SJCRH30 (cell line): ENCODE data around the gene CNTNAP2. TPM values are rescaled to one million over a fixed set of nuclear protein-coding genes. Genes with fewer than 3 reads are reported as not detected.

ENCODE experiments used
- DNase-seq, 2 experiments: peaks; one replicate each; pipeline ENCODE4 v3.0.0-alpha.2; 2015 to 2020
- H3K27ac ChIP-seq: fragments of 250-450 bp; sonication (Bioruptor Pico); 2 replicates; pipeline ENCODE4 v1.5.1; 2020; ENCODE audit warnings: mild to moderate bottlenecking, moderate library complexity
- H3K27me3 ChIP-seq: fragments of 250-450 bp; sonication (Bioruptor Pico); 2 replicates; pipeline ENCODE4 v1.5.1; 2020; ENCODE audit warnings: mild to moderate bottlenecking, moderate library complexity
- H3K36me3 ChIP-seq: fragments of 250-450 bp; sonication (Bioruptor Pico); 2 replicates; pipeline ENCODE4 v1.5.1; 2020; ENCODE audit warnings: mild to moderate bottlenecking, moderate library complexity
- H3K4me1 ChIP-seq: fragments of 250-450 bp; sonication (Bioruptor Pico); 2 replicates; pipeline ENCODE4 v1.5.1; 2020; ENCODE audit warnings: mild to moderate bottlenecking, moderate library complexity
- H3K4me3 ChIP-seq: fragments of 250-450 bp; sonication (Bioruptor Pico); 2 replicates; pipeline ENCODE4 v1.5.1; 2020; ENCODE audit warnings: mild to moderate bottlenecking, moderate library complexity
- H3K9me3 ChIP-seq: fragments of 250-450 bp; sonication (Bioruptor Pico); replicated peaks from 2 replicates; pipeline ENCODE4 v1.5.1; 2020; ENCODE audit warnings: mild to moderate bottlenecking, moderate library complexity
- total RNA-seq: library from RNA; depleted of rRNA; stranded (reverse); fragments of >200 nt; shearing (Covaris generic); gene quantifications from 2 replicates; pipeline ENCODE4 v1.2.3, GENCODE V29; 2014; rRNA removed

Gene CNTNAP2
- total RNA-seq = 0.05 TPM in 1 of 2 replicates, not detected in the other

- no peaks in the 10 kb centered on the region for H3K9me3 ChIP-seq
- no peak for DNase-seq
Measured at GRCh38 chr7:146116521-146117222, at the start of gene CNTNAP2. TSS of gene CNTNAP2 (plus strand) at chr7:146116801. CDS start at chr7:146116877, 76 bp downstream.

DNA sequence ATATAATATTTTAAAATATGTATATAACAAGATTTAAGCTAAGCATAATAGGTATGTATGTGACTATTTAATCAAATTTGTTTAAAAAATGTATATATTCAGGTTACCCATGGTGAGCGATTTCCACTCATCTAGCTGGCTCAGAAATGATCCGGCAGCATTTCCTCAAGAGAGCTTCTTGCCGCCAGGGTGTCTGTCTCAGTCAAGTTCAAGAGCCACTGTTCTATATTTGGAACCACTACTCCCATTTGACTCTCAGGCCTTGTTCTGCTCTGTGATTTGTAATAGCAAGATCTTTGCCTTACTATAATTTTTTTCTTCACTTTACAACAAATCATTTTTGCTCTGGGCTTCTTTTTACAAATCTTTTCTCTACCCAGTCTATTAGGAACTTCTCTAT lies 48.7 kb upstream of the CNTNAP2 start:
- Histone ChIP-seq H3K4me1 (no peaks in the 10 kb centered on the region), H3K9me3 (no peaks in the 10 kb centered on the region), H3K27me3 (peaks cover 5% of the 10 kb centered on the region; the same call in 1 of the 2 replicates), H3K36me3 (no peaks in the 10 kb centered on the region), H3K27ac (no peak overlapping the region), H3K4me3 (no peak overlapping the region)
- DNase-seq = no peak

More at GRCh38 chr7:146116521-146117222, at the start of gene CNTNAP2:
- H3K4me3 ChIP-seq = peak within 1 kb of the TSS; percentile 45
- no peaks in the 10 kb centered on the region for H3K4me1 ChIP-seq
- H3K27ac ChIP-seq = no peak within 1 kb of the TSS
- no peaks in the 10 kb centered on the region for H3K36me3 ChIP-seq
- no peaks in the 10 kb centered on the region for H3K27me3 ChIP-seq

- H3K4me1 ChIP-seq = no peaks in the 10 kb centered on the region
- no peak overlapping the region for H3K27ac ChIP-seq
- H3K4me3 ChIP-seq = no peak overlapping the region
- no peaks in the 10 kb centered on the region for H3K9me3 ChIP-seq
- no peaks in the 10 kb centered on the region for H3K36me3 ChIP-seq
- DNase-seq = no peak
- H3K27me3 ChIP-seq = peaks cover 6% of the 10 kb centered on the region; the same call in 1 of the 2 replicates
Measured at GRCh38 chr7:146074195-146074765, 42.3 kb upstream of the CNTNAP2 start.

- no peak for DNase-seq
Measured at GRCh38 chr7:146076344-146076743, 40.3 kb upstream of the CNTNAP2 start.

DNA sequence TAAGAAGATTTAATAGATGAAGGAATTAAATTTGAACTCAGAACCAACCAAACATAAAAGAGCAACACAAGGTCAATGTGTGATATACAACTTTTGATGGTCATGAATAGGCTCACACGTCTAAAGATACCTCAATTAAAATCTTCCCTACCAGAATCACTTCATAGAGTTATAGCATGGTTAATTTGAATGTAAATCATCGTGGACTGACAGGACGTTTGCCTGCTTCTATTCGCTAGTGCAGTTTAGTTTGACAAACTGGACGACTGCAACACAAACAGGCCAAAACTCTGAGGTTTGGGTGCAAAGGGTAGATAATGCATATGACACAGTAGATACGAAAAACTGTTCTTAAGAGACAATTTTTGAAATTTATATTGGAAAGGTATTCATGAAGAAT lies 32.5 kb upstream of the CNTNAP2 start:
- no peaks in the 10 kb centered on the region for H3K4me1 ChIP-seq
- H3K36me3 ChIP-seq = no peaks in the 10 kb centered on the region
- H3K4me3 ChIP-seq = no peak overlapping the region
- H3K27ac ChIP-seq = no peak overlapping the region
- H3K27me3 ChIP-seq = no peaks in the 10 kb centered on the region; the same call in 1 of the 2 replicates
- DNase-seq = no peak
- no peaks in the 10 kb centered on the region for H3K9me3 ChIP-seq

More at GRCh38 chr7:146076344-146076743, 40.3 kb upstream of the CNTNAP2 start:
- Histone ChIP-seq H3K36me3 (no peaks in the 10 kb centered on the region), H3K4me3 (no peak overlapping the region), H3K4me1 (no peaks in the 10 kb centered on the region), H3K27ac (no peak overlapping the region), H3K27me3 (peaks cover 3% of the 10 kb centered on the region; the same call in 1 of the 2 replicates), H3K9me3 (no peaks in the 10 kb centered on the region)

DNA sequence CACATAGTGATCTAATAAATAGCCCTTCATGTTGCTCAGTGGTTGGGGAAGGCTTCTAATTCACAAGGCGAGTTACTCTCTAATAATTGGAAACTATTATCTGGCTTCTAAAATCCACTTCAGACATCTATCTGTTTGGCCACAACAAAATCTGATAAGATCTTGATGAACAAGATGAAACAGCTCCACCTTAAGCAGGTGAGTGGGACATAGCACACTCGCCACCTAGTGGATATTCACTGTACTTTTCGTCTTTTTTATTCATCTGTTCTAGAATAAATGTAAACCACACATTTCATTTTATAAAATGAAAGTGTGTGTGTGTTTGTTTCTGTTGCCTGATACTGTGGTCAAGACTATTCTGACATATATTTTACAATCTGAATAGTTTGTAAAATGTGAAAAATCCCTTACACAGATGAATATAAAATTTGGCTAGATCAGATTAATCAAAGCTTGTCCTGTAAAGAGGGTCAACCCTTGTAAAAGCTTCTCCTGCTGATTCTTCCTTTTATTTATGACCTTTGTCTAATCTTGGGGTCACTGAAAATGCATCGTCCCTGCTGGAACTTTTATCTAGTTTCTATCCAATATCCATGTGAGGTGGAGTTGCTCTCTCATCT lies 26.5 kb upstream of the CNTNAP2 start:
- H3K4me1 ChIP-seq = no peaks in the 10 kb centered on the region
- DNase-seq = peak in 1 of 2 experiments; percentile 49
- no peaks in the 10 kb centered on the region; the same call in 1 of the 2 replicates for H3K27me3 ChIP-seq
- no peaks in the 10 kb centered on the region for H3K36me3 ChIP-seq
- no peaks in the 10 kb centered on the region for H3K9me3 ChIP-seq
- H3K4me3 ChIP-seq = no peak overlapping the region
- H3K27ac ChIP-seq = no peak overlapping the region

DNA sequence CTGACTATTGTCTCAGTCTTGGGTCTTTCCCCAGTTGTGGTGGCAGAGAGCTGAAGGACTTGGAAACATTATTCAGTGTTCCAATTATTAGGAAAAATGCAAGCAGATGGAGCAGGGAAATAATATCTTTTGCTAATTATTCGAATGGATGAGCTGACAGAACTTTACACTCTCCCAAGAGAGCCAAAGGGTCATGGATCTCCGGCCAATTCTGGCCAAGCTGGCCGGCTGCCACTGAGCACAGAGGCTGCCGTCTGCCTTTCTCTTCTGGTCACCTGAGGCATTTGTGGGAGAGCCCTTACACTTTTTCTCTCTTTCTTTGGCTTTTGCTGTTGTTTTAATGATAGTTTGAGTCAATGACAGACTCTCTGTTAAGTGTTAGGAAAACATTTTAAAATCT lies 22.2 kb upstream of the CNTNAP2 start:
- no peaks in the 10 kb centered on the region for H3K36me3 ChIP-seq
- no peak for DNase-seq
- H3K27me3 ChIP-seq = peaks cover 11% of the 10 kb centered on the region; the same call in 1 of the 2 replicates
- H3K27ac ChIP-seq = no peak overlapping the region
- no peaks in the 10 kb centered on the region for H3K9me3 ChIP-seq
- no peak overlapping the region for H3K4me3 ChIP-seq
- no peaks in the 10 kb centered on the region for H3K4me1 ChIP-seq

DNA sequence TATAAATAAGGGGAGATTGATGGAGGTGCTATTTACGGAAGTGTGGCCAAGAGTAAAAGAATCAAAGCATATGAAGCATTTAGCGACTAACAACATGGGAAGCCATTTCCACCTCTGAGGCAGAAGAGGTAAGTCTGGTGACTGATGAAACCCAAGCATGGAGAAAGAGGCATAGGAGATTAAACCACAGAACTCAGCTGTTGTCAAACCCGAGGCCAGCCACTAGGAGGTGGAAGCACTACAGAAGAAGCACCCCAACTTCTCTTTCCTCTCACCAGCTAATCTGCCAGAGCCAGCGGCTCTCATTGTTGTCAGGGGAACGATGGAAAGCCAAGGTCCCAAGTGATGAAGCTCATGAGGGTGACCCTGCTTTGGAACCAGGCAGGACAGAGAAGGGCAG lies 19.6 kb upstream of the CNTNAP2 start:
- Histone ChIP-seq H3K4me1 (no peaks in the 10 kb centered on the region), H3K27me3 (peaks cover 11% of the 10 kb centered on the region; the same call in 1 of the 2 replicates), H3K36me3 (no peaks in the 10 kb centered on the region), H3K4me3 (no peak overlapping the region), H3K27ac (no peak overlapping the region), H3K9me3 (no peaks in the 10 kb centered on the region)
- DNase-seq = no peak

GRCh38 chr7:146106319-146106718 lies 10.3 kb upstream of the CNTNAP2 start:
- Histone ChIP-seq H3K27ac (no peak overlapping the region), H3K36me3 (no peaks in the 10 kb centered on the region), H3K4me3 (no peak overlapping the region), H3K4me1 (no peaks in the 10 kb centered on the region), H3K9me3 (no peaks in the 10 kb centered on the region), H3K27me3 (no peaks in the 10 kb centered on the region; the same call in 1 of the 2 replicates)
- DNase-seq = no peak

DNA sequence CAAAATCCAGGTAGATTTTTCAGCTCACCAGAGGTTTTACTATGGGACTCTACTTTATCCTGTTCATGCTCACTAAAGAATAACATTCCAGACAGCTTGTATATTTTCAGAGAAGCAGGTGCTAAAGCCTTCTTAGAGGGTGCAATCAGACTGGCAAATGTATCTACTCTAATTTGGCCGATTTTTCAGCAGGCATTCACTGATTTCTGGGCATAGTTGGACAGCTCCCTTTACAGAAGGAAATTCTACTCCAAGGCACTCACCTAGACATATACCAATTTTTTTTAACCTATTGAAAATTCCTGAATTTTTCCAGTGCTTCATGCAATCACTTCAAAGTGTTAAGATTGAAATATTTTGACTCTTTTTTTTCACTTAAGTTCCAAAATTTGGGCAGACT lies 3.8 kb upstream of the CNTNAP2 start:
- no peak overlapping the region for H3K27ac ChIP-seq
- no peak overlapping the region for H3K4me3 ChIP-seq
- no peaks in the 10 kb centered on the region for H3K36me3 ChIP-seq
- no peaks in the 10 kb centered on the region for H3K4me1 ChIP-seq
- H3K27me3 ChIP-seq = no peaks in the 10 kb centered on the region
- H3K9me3 ChIP-seq = no peaks in the 10 kb centered on the region
- DNase-seq = no peak

DNA sequence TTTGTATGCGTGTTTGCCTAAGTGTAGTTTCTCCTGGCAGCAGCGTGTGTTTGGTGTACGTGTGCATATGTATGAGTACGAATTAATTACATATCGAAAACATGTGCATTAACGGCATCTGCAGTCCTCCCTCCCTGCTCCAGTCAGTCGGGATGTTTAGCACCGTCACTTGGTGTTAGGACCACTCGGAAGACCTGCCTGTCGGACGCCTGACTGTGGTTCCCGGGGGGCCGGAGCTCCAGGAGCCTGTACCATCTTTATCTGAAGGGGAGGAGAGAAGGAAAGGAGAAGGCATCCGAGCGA lies 1.1 kb upstream of the CNTNAP2 start:
- H3K36me3 ChIP-seq = no peaks in the 10 kb centered on the region
- H3K4me1 ChIP-seq = no peaks in the 10 kb centered on the region
- no peaks in the 10 kb centered on the region for H3K9me3 ChIP-seq
- H3K4me3 ChIP-seq = no peak overlapping the region
- DNase-seq = no peak
- no peak overlapping the region for H3K27ac ChIP-seq
- no peaks in the 10 kb centered on the region for H3K27me3 ChIP-seq

DNA sequence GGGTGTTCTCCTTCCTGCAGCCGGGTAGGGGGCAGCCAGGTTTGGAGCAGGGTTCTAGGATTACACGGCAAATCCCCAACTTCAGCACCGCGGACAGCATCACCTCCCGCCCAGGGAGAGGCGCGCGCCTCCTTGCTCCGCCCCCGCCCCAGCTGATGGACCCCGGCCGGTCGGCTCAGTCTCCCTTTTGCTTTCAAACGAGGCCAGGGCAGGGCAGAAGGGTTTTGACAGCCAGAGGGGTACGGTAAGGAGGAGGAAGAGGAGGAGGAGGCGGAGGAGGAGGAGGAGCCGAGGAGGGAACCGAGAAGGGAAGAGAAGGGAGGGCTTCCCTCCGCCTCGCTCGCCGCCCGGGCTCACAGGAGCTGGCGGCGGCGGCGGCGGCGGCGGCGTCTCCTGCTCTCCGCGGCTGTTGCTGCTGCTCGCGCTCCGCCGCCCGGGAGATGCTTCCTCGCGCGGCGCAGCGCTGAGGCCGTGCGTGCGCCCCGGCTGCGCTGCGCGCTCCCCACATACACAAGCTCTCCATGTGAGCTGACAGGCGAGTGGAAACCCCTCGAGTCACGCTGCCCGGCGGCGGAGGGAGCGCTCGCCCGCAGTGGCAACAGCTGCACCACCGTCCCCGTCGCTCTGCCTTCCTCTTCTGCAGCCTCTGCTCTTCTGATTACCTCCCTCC lies 615 bp upstream of the CNTNAP2 start:
- Histone ChIP-seq H3K4me3 (peak overlapping the region; percentile 45), H3K27me3 (no peaks in the 10 kb centered on the region), H3K36me3 (no peaks in the 10 kb centered on the region), H3K4me1 (no peaks in the 10 kb centered on the region), H3K9me3 (no peaks in the 10 kb centered on the region), H3K27ac (no peak overlapping the region)
- DNase-seq = peak; percentile 75 to 82

DNA sequence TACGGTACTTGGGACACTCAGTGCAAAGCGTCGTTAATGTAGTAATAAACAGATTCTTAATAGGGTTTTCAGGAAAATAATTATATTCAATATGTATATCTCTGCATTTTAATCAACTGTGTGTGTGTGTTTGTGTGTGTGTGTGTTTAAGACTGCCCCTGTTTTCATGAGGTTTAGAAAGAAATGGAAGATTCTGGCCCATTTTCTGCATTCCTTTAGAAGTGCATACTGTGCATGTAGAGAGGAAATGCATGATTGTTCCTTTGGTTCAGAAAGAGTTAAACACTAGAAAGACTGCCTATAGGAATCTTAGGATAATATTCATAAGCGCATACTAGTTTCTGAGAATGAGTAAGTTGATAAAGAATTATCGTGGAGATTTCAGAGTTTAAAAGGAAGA lies 975 bp downstream of the CNTNAP2 start:
- no peak overlapping the region for H3K27ac ChIP-seq
- no peak for DNase-seq
- no peak overlapping the region for H3K4me3 ChIP-seq
- no peaks in the 10 kb centered on the region for H3K36me3 ChIP-seq
- no peaks in the 10 kb centered on the region for H3K27me3 ChIP-seq
- no peaks in the 10 kb centered on the region for H3K4me1 ChIP-seq
- H3K9me3 ChIP-seq = no peaks in the 10 kb centered on the region

DNA sequence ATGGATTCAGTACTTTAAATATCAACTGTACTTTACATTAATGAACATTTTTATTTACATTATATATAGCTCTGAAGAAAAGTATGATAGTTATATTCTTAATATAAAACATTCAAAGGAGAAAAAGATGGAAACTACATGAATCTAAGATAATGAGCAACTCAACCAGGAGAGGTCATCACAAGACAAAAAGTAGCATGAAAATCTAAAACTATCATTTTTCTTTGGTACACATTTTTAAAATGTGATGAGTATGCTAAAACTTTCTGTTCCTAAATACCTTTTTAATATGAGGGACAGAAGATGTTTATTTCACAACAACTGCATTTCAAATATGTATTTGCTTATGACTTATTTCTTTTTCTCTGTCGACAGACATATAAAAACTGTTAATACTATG lies 2.4 kb downstream of the CNTNAP2 start:
- no peaks in the 10 kb centered on the region for H3K4me1 ChIP-seq
- H3K9me3 ChIP-seq = no peaks in the 10 kb centered on the region
- DNase-seq = no peak
- H3K27ac ChIP-seq = no peak overlapping the region
- peaks cover 3% of the 10 kb centered on the region; the same call in 1 of the 2 replicates for H3K27me3 ChIP-seq
- no peak overlapping the region for H3K4me3 ChIP-seq
- H3K36me3 ChIP-seq = no peaks in the 10 kb centered on the region

GRCh38 chr7:146123715-146124114 lies 7.1 kb downstream of the CNTNAP2 start:
- Histone ChIP-seq H3K4me1 (no peaks in the 10 kb centered on the region), H3K9me3 (no peaks in the 10 kb centered on the region), H3K4me3 (no peak overlapping the region)

More at GRCh38 chr7:146123715-146124114, 7.1 kb downstream of the CNTNAP2 start:
- no peak overlapping the region for H3K27ac ChIP-seq
- peaks cover 3% of the 10 kb centered on the region; the same call in 1 of the 2 replicates for H3K27me3 ChIP-seq
- H3K36me3 ChIP-seq = no peaks in the 10 kb centered on the region
- no peak for DNase-seq
